Sigmoid colon (tissue), 4 donors: Measurements from ENCODE around the gene HOXC13.

Experiments used
- POLR2A ChIP-seq, 2 donors: fragments of 450-650 bp; IDR thresholded peaks; one replicate each; pipeline ENCODE4 v1.6.1; 2016; ENCODE audit warnings: antibody characterized with exemption in 2 of 2, mild to moderate bottlenecking in 2 of 2, moderate library complexity in 2 of 2
- POLR2AphosphoS5 ChIP-seq, 4 donors: sonication (generic); formaldehyde crosslinking; IDR thresholded peaks; one replicate each; pipeline ENCODE4 v1.6.1; 2017; ENCODE audit warnings: antibody characterized with exemption in 4 of 4
- TF ChIP-seq, protein P1 (sequence below), 4 experiments: fragments of 450-650 bp in 3 of 4; fragments of 200-600 bp in 1 of 4; IDR thresholded peaks; one replicate each; pipeline ENCODE4 v1.5.1; 2016 to 2019; ENCODE audit warnings: antibody characterized with exemption in 4 of 4, mild to moderate bottlenecking in 3 of 4, moderate library complexity in 2 of 4

DNA sequence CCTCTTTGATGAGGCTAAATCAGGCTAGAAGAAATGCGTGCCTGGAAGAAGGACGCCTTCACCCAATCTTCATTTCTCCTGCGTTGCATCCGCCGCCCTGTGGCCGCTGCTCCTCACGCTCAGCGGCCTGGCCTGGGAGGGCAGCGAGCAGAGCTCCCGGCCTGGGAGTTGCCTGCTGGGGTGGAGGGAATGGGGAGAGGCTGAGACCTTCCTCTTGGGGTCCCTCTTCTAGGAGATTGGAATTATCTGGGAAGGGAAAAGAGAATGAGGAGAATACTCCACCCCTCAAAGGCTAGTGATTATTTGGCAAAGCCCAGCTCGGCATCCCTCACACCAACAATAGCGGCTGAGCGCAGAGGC lies 13.7 kb downstream of the HOXC13 start:
- TF ChIP-seq, protein P1, sequence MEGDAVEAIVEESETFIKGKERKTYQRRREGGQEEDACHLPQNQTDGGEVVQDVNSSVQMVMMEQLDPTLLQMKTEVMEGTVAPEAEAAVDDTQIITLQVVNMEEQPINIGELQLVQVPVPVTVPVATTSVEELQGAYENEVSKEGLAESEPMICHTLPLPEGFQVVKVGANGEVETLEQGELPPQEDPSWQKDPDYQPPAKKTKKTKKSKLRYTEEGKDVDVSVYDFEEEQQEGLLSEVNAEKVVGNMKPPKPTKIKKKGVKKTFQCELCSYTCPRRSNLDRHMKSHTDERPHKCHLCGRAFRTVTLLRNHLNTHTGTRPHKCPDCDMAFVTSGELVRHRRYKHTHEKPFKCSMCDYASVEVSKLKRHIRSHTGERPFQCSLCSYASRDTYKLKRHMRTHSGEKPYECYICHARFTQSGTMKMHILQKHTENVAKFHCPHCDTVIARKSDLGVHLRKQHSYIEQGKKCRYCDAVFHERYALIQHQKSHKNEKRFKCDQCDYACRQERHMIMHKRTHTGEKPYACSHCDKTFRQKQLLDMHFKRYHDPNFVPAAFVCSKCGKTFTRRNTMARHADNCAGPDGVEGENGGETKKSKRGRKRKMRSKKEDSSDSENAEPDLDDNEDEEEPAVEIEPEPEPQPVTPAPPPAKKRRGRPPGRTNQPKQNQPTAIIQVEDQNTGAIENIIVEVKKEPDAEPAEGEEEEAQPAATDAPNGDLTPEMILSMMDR (IDR thresholded peaks at IDR 0.05) = no peak
- TF ChIP-seq POLR2A (IDR thresholded peaks at IDR 0.05) (no peak), POLR2AphosphoS5 (IDR thresholded peaks at IDR 0.05) (no peak)
